A549 (cell line): Measurements from ENCODE around the gene TMEM108.

Experiments used
- BHLHE40 ChIP-seq: IDR thresholded peaks from 2 replicates; pipeline ENCODE4 v1.6.1; 2012; ENCODE audit warnings: low read depth, low read length, inconsistent platforms
- CBX2 ChIP-seq: fragments of 200-600 bp; sonication (generic); IDR thresholded peaks from 2 replicates; pipeline ENCODE4 v1.6.1; 2016; ENCODE audit warnings: low read depth, mild to moderate bottlenecking, borderline replicate concordance
- CBX8 ChIP-seq: fragments of 200-600 bp; sonication (generic); IDR thresholded peaks from 2 replicates; pipeline ENCODE4 v1.6.1; 2016
- CHD2 ChIP-seq: fragments of 150-350 bp; IDR thresholded peaks from 2 replicates; pipeline ENCODE4 v1.6.1; 2014; ENCODE audit warnings: low read length; ENCODE audit not compliant: partially characterized antibody
- CTCF ChIP-seq: fragments of >200 bp; sonication (Bioruptor Twin); formaldehyde crosslinking; IDR thresholded peaks from 3 replicates; pipeline ENCODE4 v1.5.1; 2016
- E2F6 ChIP-seq: IDR thresholded peaks from 2 replicates; pipeline ENCODE4 v1.6.1; 2012; ENCODE audit warnings: low read depth, borderline replicate concordance
- EP300 ChIP-seq, 2 experiments: fragments of >200 bp; sonication (Bioruptor Twin); formaldehyde crosslinking; IDR thresholded peaks; 2 replicates in 1 of 2; 3 replicates in 1 of 2; pipeline ENCODE4 v1.6.1; 2016 to 2017
- HOXB5 ChIP-seq: fragments of 250-450 bp; sonication (Bioruptor Pico); IDR thresholded peaks from 2 replicates; pipeline ENCODE4 v1.5.0; 2020; ENCODE audit warnings: mild to moderate bottlenecking, moderate library complexity
- KDM5A ChIP-seq: fragments of 200-600 bp; sonication (generic); IDR thresholded peaks from 2 replicates; pipeline ENCODE4 v1.6.1; 2016; ENCODE audit warnings: antibody characterized with exemption, mild to moderate bottlenecking
- POLR2A ChIP-seq: IDR thresholded peaks from 2 replicates; pipeline ENCODE4 v1.6.1; 2012; ENCODE audit warnings: mild to moderate bottlenecking, low read length
- RAD21 ChIP-seq, 2 experiments: fragments of >200 bp in 1 of 2; sonication (Bioruptor Twin) in 1 of 2; formaldehyde crosslinking in 1 of 2; IDR thresholded peaks in 1 of 2; conservative IDR thresholded peaks in 1 of 2; 2 replicates in 1 of 2; 3 replicates in 1 of 2; pipeline ENCODE4 v1.6.1; 2012 to 2018; ENCODE audit warnings: inconsistent platforms in 1 of 2
- ZFP36 ChIP-seq: fragments of 450-650 bp; IDR thresholded peaks from 2 replicates; pipeline ENCODE4 v1.6.1; 2014; ENCODE audit warnings: borderline replicate concordance; ENCODE audit not compliant: partially characterized antibody

- no peak for TF ChIP-seq HOXB5 (CRISPR knock-in tag)
- no peak for TF ChIP-seq RAD21 (conservative IDR thresholded peaks at IDR 0.05 in 1 of 2, IDR thresholded peaks at IDR 0.05 in 1 of 2)
- no peak for TF ChIP-seq EP300 (IDR thresholded peaks at IDR 0.05)
- no peak for TF ChIP-seq CHD2
- TF ChIP-seq BHLHE40 = no peak
- TF ChIP-seq CTCF = no peak
- no peak for TF ChIP-seq ZFP36
- TF ChIP-seq CBX2 = no peak
- no peak for TF ChIP-seq CBX8
- no peak for TF ChIP-seq POLR2A
- no peak for TF ChIP-seq KDM5A
- no peak for TF ChIP-seq E2F6
Measured at GRCh38 chr3:133254716-133255115, 216.5 kb downstream of the TMEM108 start.
